Thyroid gland (tissue), 4 donors: ENCODE results near the gene UBE3A.

ENCODE experiments used
- CTCF ChIP-seq, 6 experiments: fragments of 200-600 bp in 3 of 6; fragments of 450-650 bp in 3 of 6; sonication (generic) in 3 of 6; IDR thresholded peaks; one replicate each; pipeline ENCODE4 v1.5.1; 2016 to 2019; ENCODE audit warnings: antibody characterized with exemption in 6 of 6, mild to moderate bottlenecking in 2 of 6, inconsistent platforms in 1 of 6, moderate library complexity in 1 of 6
- POLR2A ChIP-seq, 2 donors: fragments of 450-650 bp; IDR thresholded peaks; one replicate each; pipeline ENCODE4 v1.6.1; 2017; ENCODE audit warnings: antibody characterized with exemption in 2 of 2, mild to moderate bottlenecking in 2 of 2, moderate library complexity in 1 of 2

GRCh38 chr15:25481208-25481859, 42.5 kb upstream of the UBE3A start:
- TF ChIP-seq CTCF (IDR thresholded peaks at IDR 0.05) = no peak
- TF ChIP-seq POLR2A (IDR thresholded peaks at IDR 0.05) = no peak
